Heart left ventricle (tissue), 16 donors: Measurements from ENCODE around the gene AGXT. TPM values are rescaled to one million over a fixed set of nuclear protein-coding genes. Genes with fewer than 3 reads are reported as not detected.
A peak's percentile ranks its signal among the peaks of the same experiment; 100 is the strongest.

Experiments used
- ATAC-seq, 4 donors: fragments of 200-7000 bp; cut with Tn5 transposase; one replicate each; pipeline ENCODE4 v1.9.1; 2020 to 2022; ENCODE audit warnings: moderate library complexity in 4 of 4, mild to moderate bottlenecking in 3 of 4, moderate number of reproducible peaks in 1 of 4
- DNase-seq, 5 donors: peaks; one replicate each; pipeline ENCODE4 v3.0.0-alpha.2; 2020
- H3K27ac ChIP-seq, 12 donors: fragments of 200-600 bp; sonication (generic) in 4 of 12; one replicate each; pipeline versions ENCODE4 v1.5.0 to v1.8.0; 2016 to 2022; ENCODE audit warnings: mild to moderate bottlenecking in 2 of 12
- H3K27me3 ChIP-seq, 9 donors: fragments of 200-600 bp; sonication (generic) in 2 of 9; one replicate each; pipeline versions ENCODE4 v1.5.1 to v1.8.0; 2016 to 2022; ENCODE audit warnings: mild to moderate bottlenecking in 3 of 9
- H3K36me3 ChIP-seq, 9 donors: fragments of 200-600 bp; sonication (generic) in 2 of 9; one replicate each; pipeline versions ENCODE4 v1.5.0 to v1.8.0; 2018 to 2022; ENCODE audit warnings: mild to moderate bottlenecking in 2 of 9
- H3K4me1 ChIP-seq, 12 donors: fragments of 200-600 bp; sonication (generic) in 4 of 12; one replicate each; pipeline versions ENCODE4 v1.5.0 to v1.8.0; 2016 to 2022; ENCODE audit warnings: mild to moderate bottlenecking in 3 of 12
- H3K4me3 ChIP-seq, 12 donors: fragments of 200-600 bp; sonication (generic) in 4 of 12; one replicate each; pipeline versions ENCODE4 v1.5.0 to v1.8.0; 2017 to 2022; ENCODE audit warnings: mild to moderate bottlenecking in 9 of 12, moderate library complexity in 4 of 12
- H3K9me3 ChIP-seq, 12 donors: fragments of 200-600 bp; sonication (generic) in 4 of 12; one replicate each; pipeline versions ENCODE4 v1.5.0 to v1.8.0; 2016 to 2022; ENCODE audit warnings: mild to moderate bottlenecking in 1 of 12
- CTCF ChIP-seq, 12 donors: fragments of 200-600 bp; sonication (generic) in 4 of 12; IDR thresholded peaks; one replicate each; pipeline versions ENCODE4 v1.5.0 to v1.8.0; 2018 to 2022; ENCODE audit warnings: antibody characterized with exemption in 12 of 12, mild to moderate bottlenecking in 5 of 12
- POLR2A ChIP-seq, 2 donors: fragments of 450-650 bp; IDR thresholded peaks; one replicate each; pipeline ENCODE4 v1.6.1; 2017; ENCODE audit warnings: antibody characterized with exemption in 2 of 2, mild to moderate bottlenecking in 2 of 2, moderate library complexity in 2 of 2
- WGBS, 4 donors: extraction: QIAGEN DNeasy Blood & Tissue Kit in 2 of 4; methylation state at CpG; one replicate each; pipeline versions ENCODE4 v1.1.5 to v1.1.7; 2013 to 2018; 5-methylcytosine and 5-hydroxymethylcytosine counted together
- intact Hi-C, 10 donors: fragments of 100-400 bp; cut with DNase I; formaldehyde crosslinking; loops; one replicate each; pipeline versions ENCODE4 v1.11.1 to v1.14.2; 2022
- polyA plus RNA-seq, 2 donors: library from polyadenylated mRNA; stranded (reverse); fragments of 200-250 nt; gene quantifications; one replicate each; pipeline ENCODE4 v1.2.3, GENCODE V29; 2013
- total RNA-seq, 9 donors: library from RNA; depleted of rRNA in 2 of 9; stranded (reverse); fragments of >200 nt in 2 of 9; fragmentation: NEBNext Ultra II Directional in 3 of 9; extraction: Animal tissue kit (Norgen Biotek cat#: 25700) in 3 of 9; gene quantifications; one replicate each; pipeline versions ENCODE4 v1.1.0 to v1.2.4, GENCODE V29; 2016 to 2023
- donor health status: ischemic (EF 13 %, LVEDD 7.1; RV severe dilation, severe dysfunction).
- donor health status: healthy with polysubstance abuse.
- donor health status: DM: no; HTN: yes; CAD: no.
- donor health status: DM: no; HTN: no; CAD: no.
- donor health status: ischemic (EF 25% LVEDD 6.9; RV normal size, moderate dysfunction).
- donor health status: ischemic (EF 25% LVEDD 5.7; RV mildly dilated, moderate dysfunction).
- donor health status: healthy.
- donor health status: DM: yes; HTN: yes; CAD: no.
- donor health status: ischemic (EF 35%, LVEDD 5.7; RV mildly dilated, moderate dysfunction).
- donor health status: nonischemic (EF 11% LVEDD 7.7; RV severe dilation, severe dysfunction).
- donor health status: DM: yes; HTN: yes; CAD: no.
- donor health status: PGD.
- donor health status: ischemic (EF 29% LVEDD 5.4; RV normal size, mild dysfunction).
- donor health status: nonischemic (EF 23%, LVEDD 6.1; RV moderate dilation, normal function).

The AGXT gene
- total and polyA plus RNA-seq, 11 donors = 0.06 TPM; not detected in 10

GRCh38 chr2:240872317-240873097 is 3.9 kb downstream of the AGXT start:
- H3K4me3 ChIP-seq = no peak overlapping the region
- no peak for DNase-seq
- no peak for ATAC-seq
- H3K36me3 ChIP-seq = no peaks in the 10 kb centered on the region
- H3K4me1 ChIP-seq = no peaks in the 10 kb centered on the region
- intact Hi-C loops = no loop called here
- H3K9me3 ChIP-seq = no peaks in the 10 kb centered on the region
- 84 to 92% (median 86%) methylated on average over 12 to 17 of the region's 17 CpGs for WGBS, 4 donors
- no peak for TF ChIP-seq CTCF (IDR thresholded peaks at IDR 0.05)
- TF ChIP-seq POLR2A (IDR thresholded peaks at IDR 0.05) = no peak
- H3K27ac ChIP-seq = no peak overlapping the region
- no peaks in the 10 kb centered on the region for H3K27me3 ChIP-seq

GRCh38 chr2:240873098-240873788 is 4.6 kb downstream of the AGXT start:
- no peak overlapping the region for H3K27ac ChIP-seq
- H3K27me3 ChIP-seq = no peaks in the 10 kb centered on the region
- DNase-seq (no peak), ATAC-seq (no peak)
- TF ChIP-seq CTCF (IDR thresholded peaks at IDR 0.05) (no peak), POLR2A (IDR thresholded peaks at IDR 0.05) (no peak)
- H3K4me1 ChIP-seq = no peaks in the 10 kb centered on the region
- H3K4me3 ChIP-seq = no peak overlapping the region
- 83 to 89% (median 86%) methylated on average over 5 to 21 of the region's 21 CpGs for WGBS, 4 donors
- no peaks in the 10 kb centered on the region for H3K9me3 ChIP-seq
- no peaks in the 10 kb centered on the region for H3K36me3 ChIP-seq
- intact Hi-C loops = no loop called here

- 76 to 82% (median 80%) methylated on average over 26 to 33 of the region's 33 CpGs for WGBS, 4 donors
- Histone ChIP-seq H3K27me3 (no peaks in the 10 kb centered on the region), H3K27ac (no peak overlapping the region), H3K4me1 (no peaks in the 10 kb centered on the region), H3K36me3 (no peaks in the 10 kb centered on the region), H3K9me3 (no peaks in the 10 kb centered on the region), H3K4me3 (no peak overlapping the region)
- intact Hi-C loops = no loop called here
- TF ChIP-seq CTCF (IDR thresholded peaks at IDR 0.05) (no peak), POLR2A (IDR thresholded peaks at IDR 0.05) (no peak)
- ATAC-seq = peak in 1 of 4 donors; percentile 15
- no peak for DNase-seq
Observed at GRCh38 chr2:240873805-240874714, 5.4 kb downstream of the AGXT start.
